ENCODE results near the gene RBM48. TPM values are rescaled to one million over a fixed set of nuclear protein-coding genes. Genes with fewer than 3 reads are reported as not detected.

RBM48 gene
- 6.1 TPM for polyA plus RNA-seq (2012; ENCODE audit: insufficient read length, low read depth)

- TF ChIP-seq SIN3A (IDR thresholded peaks at IDR 0.05; ENCODE audit: borderline replicate concordance, insufficient read depth, low read length) (no peak), FOXP2 (optimal IDR thresholded peaks at IDR 0.05; ENCODE audit: borderline replicate concordance, extremely low read depth, extremely low read length, insufficient read depth) (peak; percentile 32), POLR2AphosphoS5 (IDR thresholded peaks at IDR 0.05; ENCODE audit: low read depth, low read length) (peak; percentile 61; the same call in 1 of the 2 replicates), TAF1 (IDR thresholded peaks at IDR 0.05; ENCODE audit: borderline replicate concordance, insufficient read depth, low read length) (0 out of 2 replicates have a peak, but pooled peaks have one; percentile 7)
Measured at GRCh38 chr7:92528188-92528957, at the start of gene RBM48, which contains the start of gene PEX1. Gene RBM48, plus strand, starts transcription at chr7:92528795. Its CDS starts 19 bp downstream, at chr7:92528814. Gene PEX1, minus strand, starts transcription at chr7:92528520. Its CDS starts 85 bp downstream, at chr7:92528435.

- no peak for TF ChIP-seq REST (IDR thresholded peaks at IDR 0.05; ENCODE audit: insufficient read depth in 1 of 2, low read depth in 2 of 2, low read length in 2 of 2)
- no peak for TF ChIP-seq TAF1 (IDR thresholded peaks at IDR 0.05; ENCODE audit: borderline replicate concordance, insufficient read depth, low read length)
- no peak for TF ChIP-seq SIN3A (IDR thresholded peaks at IDR 0.05; ENCODE audit: borderline replicate concordance, insufficient read depth, low read length)
- no peak for TF ChIP-seq POLR2AphosphoS5 (IDR thresholded peaks at IDR 0.05; ENCODE audit: low read depth, low read length)
- TF ChIP-seq FOXP2 (optimal IDR thresholded peaks at IDR 0.05; ENCODE audit: borderline replicate concordance, extremely low read depth, extremely low read length, insufficient read depth), result no peak
Measured at GRCh38 chr7:92485267-92485892, 43.2 kb upstream of the RBM48 start.

GRCh38 chr7:92485974-92486373, 42.6 kb upstream of the RBM48 start:
- TF ChIP-seq TAF1 (IDR thresholded peaks at IDR 0.05; ENCODE audit: borderline replicate concordance, insufficient read depth, low read length) (no peak), REST (IDR thresholded peaks at IDR 0.05; ENCODE audit: insufficient read depth in 1 of 2, low read depth in 2 of 2, low read length in 2 of 2) (no peak), FOXP2 (optimal IDR thresholded peaks at IDR 0.05; ENCODE audit: borderline replicate concordance, extremely low read depth, extremely low read length, insufficient read depth) (no peak), POLR2AphosphoS5 (IDR thresholded peaks at IDR 0.05; ENCODE audit: low read depth, low read length) (no peak), SIN3A (IDR thresholded peaks at IDR 0.05; ENCODE audit: borderline replicate concordance, insufficient read depth, low read length) (no peak)

GRCh38 chr7:92487804-92488203, 40.8 kb upstream of the RBM48 start:
- no peak for TF ChIP-seq REST (IDR thresholded peaks at IDR 0.05; ENCODE audit: insufficient read depth in 1 of 2, low read depth in 2 of 2, low read length in 2 of 2)
- no peak for TF ChIP-seq POLR2AphosphoS5 (IDR thresholded peaks at IDR 0.05; ENCODE audit: low read depth, low read length)

GRCh38 chr7:92489634-92490033, 39.0 kb upstream of the RBM48 start:
- TF ChIP-seq FOXP2 (optimal IDR thresholded peaks at IDR 0.05; ENCODE audit: borderline replicate concordance, extremely low read depth, extremely low read length, insufficient read depth), result no peak
- TF ChIP-seq TAF1 (IDR thresholded peaks at IDR 0.05; ENCODE audit: borderline replicate concordance, insufficient read depth, low read length), result no peak

GRCh38 chr7:92496876-92497275, 31.7 kb upstream of the RBM48 start:
- TF ChIP-seq FOXP2 (optimal IDR thresholded peaks at IDR 0.05; ENCODE audit: borderline replicate concordance, extremely low read depth, extremely low read length, insufficient read depth), result no peak
- no peak for TF ChIP-seq TAF1 (IDR thresholded peaks at IDR 0.05; ENCODE audit: borderline replicate concordance, insufficient read depth, low read length)
- TF ChIP-seq REST (IDR thresholded peaks at IDR 0.05; ENCODE audit: insufficient read depth in 1 of 2, low read depth in 2 of 2, low read length in 2 of 2), result no peak
- TF ChIP-seq POLR2AphosphoS5 (IDR thresholded peaks at IDR 0.05; ENCODE audit: low read depth, low read length), result no peak
- TF ChIP-seq SIN3A (IDR thresholded peaks at IDR 0.05; ENCODE audit: borderline replicate concordance, insufficient read depth, low read length), result no peak

Data from PFSK-1 (cell line).